Brain microvascular endothelial cell (primary cell): ENCODE measurements around the gene KRT39.

ENCODE experiments used
- DNase-seq: peaks from one replicate; pipeline ENCODE4 v3.0.0-alpha.2; 2020
- H3K27ac ChIP-seq: fragments of 250-450 bp; sonication (Bioruptor Pico); 2 replicates; pipeline ENCODE4 v1.5.1; 2020; ENCODE audit warnings: mild to moderate bottlenecking, moderate library complexity
- H3K27me3 ChIP-seq: fragments of 250-450 bp; sonication (Bioruptor Pico); replicated peaks from 2 replicates; pipeline ENCODE4 v1.5.1; 2020; ENCODE audit warnings: mild to moderate bottlenecking
- H3K36me3 ChIP-seq: fragments of 250-450 bp; sonication (Bioruptor Pico); replicated peaks from 2 replicates; pipeline ENCODE4 v1.5.1; 2020; ENCODE audit warnings: mild to moderate bottlenecking
- H3K4me3 ChIP-seq: 2 replicates; pipeline ENCODE4 v1.5.1; 2011; ENCODE audit warnings: low read depth, mild to moderate bottlenecking, control low read depth, low read length, moderate library complexity
- in situ Hi-C: cut with HindIII; loops from 2 replicates; pipeline ENCODE4 v1.10.0; 2017; ENCODE audit warnings: low sequenced_read_pairs, low pct_ligation_motif_present
- TF ChIP-seq, protein P1 (sequence below): IDR thresholded peaks from 2 replicates; pipeline ENCODE4 v1.5.1; 2011; ENCODE audit warnings: low read depth, mild to moderate bottlenecking, moderate library complexity, low read length, control low read depth, inconsistent platforms; ENCODE audit errors: missing control alignments

KRT39 gene

DNA sequence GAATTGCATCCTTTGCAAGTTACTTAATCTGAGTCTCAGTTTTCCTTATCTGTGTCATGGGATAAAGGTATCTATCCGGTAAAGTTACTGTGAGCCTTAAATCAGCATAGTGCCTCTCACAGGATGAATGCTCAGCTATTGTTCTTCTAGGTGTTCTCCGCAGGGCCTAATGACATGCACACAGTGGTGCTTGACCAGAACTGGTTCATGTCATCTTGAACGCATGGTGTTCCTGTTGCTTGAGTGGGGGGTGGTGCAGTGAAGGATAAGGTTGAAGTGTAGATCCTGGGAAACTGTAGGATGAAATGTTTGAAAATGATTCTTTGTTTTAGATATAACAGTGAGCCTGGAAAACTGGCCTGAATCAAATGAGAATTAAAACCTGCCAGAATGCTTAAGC lies 13.4 kb upstream of the KRT39 start:
- TF ChIP-seq, protein P1, sequence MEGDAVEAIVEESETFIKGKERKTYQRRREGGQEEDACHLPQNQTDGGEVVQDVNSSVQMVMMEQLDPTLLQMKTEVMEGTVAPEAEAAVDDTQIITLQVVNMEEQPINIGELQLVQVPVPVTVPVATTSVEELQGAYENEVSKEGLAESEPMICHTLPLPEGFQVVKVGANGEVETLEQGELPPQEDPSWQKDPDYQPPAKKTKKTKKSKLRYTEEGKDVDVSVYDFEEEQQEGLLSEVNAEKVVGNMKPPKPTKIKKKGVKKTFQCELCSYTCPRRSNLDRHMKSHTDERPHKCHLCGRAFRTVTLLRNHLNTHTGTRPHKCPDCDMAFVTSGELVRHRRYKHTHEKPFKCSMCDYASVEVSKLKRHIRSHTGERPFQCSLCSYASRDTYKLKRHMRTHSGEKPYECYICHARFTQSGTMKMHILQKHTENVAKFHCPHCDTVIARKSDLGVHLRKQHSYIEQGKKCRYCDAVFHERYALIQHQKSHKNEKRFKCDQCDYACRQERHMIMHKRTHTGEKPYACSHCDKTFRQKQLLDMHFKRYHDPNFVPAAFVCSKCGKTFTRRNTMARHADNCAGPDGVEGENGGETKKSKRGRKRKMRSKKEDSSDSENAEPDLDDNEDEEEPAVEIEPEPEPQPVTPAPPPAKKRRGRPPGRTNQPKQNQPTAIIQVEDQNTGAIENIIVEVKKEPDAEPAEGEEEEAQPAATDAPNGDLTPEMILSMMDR: no peak
- H3K27ac ChIP-seq: no peak overlapping the region
- no peak for DNase-seq
- no peak overlapping the region for H3K4me3 ChIP-seq
- H3K27me3 ChIP-seq: no peaks in the 10 kb centered on the region
- no peaks in the 10 kb centered on the region for H3K36me3 ChIP-seq
- in situ Hi-C loops: no loop called here

DNA sequence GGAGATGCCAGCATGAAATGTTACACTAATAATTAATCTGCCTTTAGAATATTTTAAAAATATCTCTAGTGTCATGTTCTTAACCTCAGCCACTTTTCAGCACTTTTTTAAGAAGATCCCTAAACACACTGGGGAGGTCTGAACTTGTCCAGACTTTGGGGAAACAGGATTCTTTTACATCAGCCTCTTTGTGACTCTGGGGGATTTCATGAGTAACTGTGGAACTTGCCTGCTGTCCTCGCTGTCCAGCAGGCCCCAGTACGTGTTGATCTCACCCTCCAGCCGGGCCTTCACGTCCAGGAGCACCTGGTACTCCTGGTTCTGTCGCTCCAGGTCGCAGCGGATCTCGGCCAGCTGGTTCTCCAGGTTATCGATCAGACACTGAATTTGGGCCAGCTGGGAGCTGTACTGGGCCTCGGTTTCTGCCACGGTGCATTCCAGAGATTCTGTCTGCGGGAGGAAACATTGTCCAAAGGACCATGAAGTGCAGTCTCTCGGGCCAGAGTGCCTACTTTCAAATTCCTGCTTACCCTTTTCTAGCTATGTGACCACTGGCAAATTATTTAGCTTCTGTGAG lies 11.9 kb upstream of the KRT39 start:
- DNase-seq: no peak
- in situ Hi-C loops: no loop called here
- no peak overlapping the region for H3K4me3 ChIP-seq
- H3K27ac ChIP-seq: no peak overlapping the region
- no peaks in the 10 kb centered on the region for H3K36me3 ChIP-seq
- TF ChIP-seq, protein P1: no peak
- H3K27me3 ChIP-seq: no peaks in the 10 kb centered on the region

DNA sequence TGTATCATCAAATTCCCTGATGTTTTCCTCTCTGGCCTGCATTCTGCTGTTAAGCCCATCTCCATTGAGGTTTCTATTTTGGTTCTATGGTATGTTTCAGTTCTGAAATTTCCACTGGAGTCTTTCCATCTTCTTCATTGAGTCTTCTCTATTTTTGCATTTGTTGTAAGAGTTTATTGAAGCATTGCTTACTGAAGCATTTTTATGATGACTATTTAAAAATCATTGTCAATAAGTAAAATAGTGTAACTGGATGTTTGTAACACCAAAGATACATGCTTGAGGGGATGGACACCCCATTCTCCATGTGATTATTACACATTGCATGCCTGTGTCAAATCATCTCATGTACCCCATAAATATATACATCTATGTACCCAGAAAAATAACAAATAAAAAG lies 8.8 kb upstream of the KRT39 start:
- Histone ChIP-seq H3K36me3 (no peaks in the 10 kb centered on the region), H3K27me3 (no peaks in the 10 kb centered on the region), H3K4me3 (no peak overlapping the region), H3K27ac (no peak overlapping the region)
- TF ChIP-seq, protein P1: no peak
- no peak for DNase-seq
- in situ Hi-C loops: no loop called here

DNA sequence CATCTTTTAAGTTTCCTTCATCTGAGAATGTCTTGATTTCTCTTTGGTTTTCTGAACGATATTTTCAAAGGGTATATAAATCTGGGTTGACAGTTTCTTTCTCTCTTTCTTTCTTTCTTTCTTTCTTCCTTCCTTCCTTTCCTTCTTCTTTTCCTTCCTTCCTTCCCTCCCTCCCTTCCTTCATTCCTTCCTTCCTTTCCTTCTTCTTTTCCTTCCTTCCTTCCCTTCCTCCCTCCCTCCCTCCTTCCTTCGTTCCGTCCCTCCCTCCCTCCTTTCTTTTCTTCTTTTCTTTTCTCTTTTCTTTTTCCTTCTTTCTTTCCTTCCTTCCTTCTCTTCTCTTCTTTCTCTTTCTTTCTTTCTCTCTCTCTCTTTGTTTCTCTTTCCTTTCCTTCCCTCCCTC lies 7.6 kb upstream of the KRT39 start:
- no peak for DNase-seq
- H3K27me3 ChIP-seq: no peaks in the 10 kb centered on the region
- no peak overlapping the region for H3K4me3 ChIP-seq
- no peaks in the 10 kb centered on the region for H3K36me3 ChIP-seq
- in situ Hi-C loops: no loop called here
- H3K27ac ChIP-seq: no peak overlapping the region
- TF ChIP-seq, protein P1: no peak

DNA sequence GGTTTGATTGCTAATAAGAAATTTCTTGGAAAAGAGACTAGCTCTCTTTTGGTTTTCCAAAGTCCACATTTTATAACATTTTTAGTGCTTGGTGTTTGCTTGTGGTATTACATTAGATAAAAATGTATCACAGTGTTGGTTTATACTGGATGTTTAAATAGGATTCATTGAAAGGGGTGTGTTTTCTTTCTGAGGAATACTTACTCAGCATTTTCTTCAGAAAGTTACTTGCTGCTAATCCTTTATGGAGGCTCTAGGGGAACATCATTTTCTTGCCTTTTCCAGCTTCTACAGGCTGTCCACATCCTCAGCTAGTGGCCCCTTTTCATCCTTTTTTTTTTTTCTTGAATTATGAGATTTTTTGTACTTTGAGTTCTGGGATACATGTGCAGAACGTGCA lies 834 bp upstream of the KRT39 start:
- Histone ChIP-seq H3K36me3 (no peaks in the 10 kb centered on the region), H3K4me3 (no peak overlapping the region), H3K27me3 (no peaks in the 10 kb centered on the region), H3K27ac (no peak overlapping the region)
- TF ChIP-seq, protein P1: no peak
- in situ Hi-C loops: no loop called here
- no peak for DNase-seq

DNA sequence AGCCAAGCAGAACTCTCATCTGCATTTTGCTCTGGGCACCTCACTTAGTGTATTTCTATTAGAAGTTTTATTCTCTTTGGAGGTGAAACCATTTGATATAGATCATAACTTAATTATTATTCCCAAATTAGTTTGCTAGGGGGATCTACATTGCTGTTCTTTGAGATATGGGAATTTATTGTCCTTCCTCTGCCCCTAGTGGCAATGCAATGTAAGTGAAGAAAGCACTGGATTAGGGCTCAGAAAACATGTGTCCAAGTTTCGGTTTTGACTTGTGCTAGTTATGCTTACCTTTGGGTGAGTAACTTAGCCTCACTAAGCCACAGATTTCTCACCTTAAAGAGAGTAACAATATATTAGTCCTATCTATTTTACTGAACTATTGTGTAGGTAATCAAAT lies 2.9 kb downstream of the KRT39 start:
- in situ Hi-C loops: no loop called here
- H3K36me3 ChIP-seq: no peaks in the 10 kb centered on the region
- H3K4me3 ChIP-seq: no peak overlapping the region
- no peaks in the 10 kb centered on the region for H3K27me3 ChIP-seq
- H3K27ac ChIP-seq: no peak overlapping the region
- TF ChIP-seq, protein P1: peak; percentile 66
- DNase-seq: no peak
